Loucy (cell line): ENCODE results near the gene MACF1.

Experiments used
- H2AFZ ChIP-seq: fragments of 200-600 bp; sonication (generic); 2 replicates; pipeline ENCODE4 v1.6.0; 2016; ENCODE audit warnings: antibody characterized with exemption, mild to moderate bottlenecking, low read length, moderate library complexity
- H3F3A ChIP-seq: fragments of 200-600 bp; 2 replicates; pipeline ENCODE4 v1.6.0; 2016; ENCODE audit warnings: antibody characterized with exemption, low read depth, mild to moderate bottlenecking
- H3K27me3 ChIP-seq: fragments of 200-600 bp; sonication (generic); 2 replicates; pipeline ENCODE4 v1.6.1; 2014; ENCODE audit warnings: low read length, mild to moderate bottlenecking; ENCODE audit not compliant: insufficient read depth, poor library complexity, severe bottlenecking
- H3K36me3 ChIP-seq: fragments of 200-600 bp; sonication (generic); 2 replicates; pipeline ENCODE4 v1.6.1; 2016; ENCODE audit warnings: low read length; ENCODE audit not compliant: insufficient read depth
- H3K4me1 ChIP-seq: fragments of 200-600 bp; sonication (generic); 2 replicates; pipeline ENCODE4 v1.5.1; 2014; ENCODE audit warnings: low read length, mild to moderate bottlenecking; ENCODE audit not compliant: insufficient read depth, poor library complexity, severe bottlenecking
- H3K4me2 ChIP-seq: fragments of 200-600 bp; sonication (generic); 2 replicates; pipeline ENCODE4 v1.6.0; 2014; ENCODE audit warnings: antibody characterized with exemption, low read length, low read depth, mild to moderate bottlenecking; ENCODE audit not compliant: poor library complexity, severe bottlenecking
- H3K4me3 ChIP-seq: fragments of 200-600 bp; sonication (generic); 2 replicates; pipeline ENCODE4 v1.5.1; 2014; ENCODE audit warnings: low read length, mild to moderate bottlenecking, mixed read lengths; ENCODE audit not compliant: poor library complexity, severe bottlenecking
- H3K79me2 ChIP-seq: fragments of 200-600 bp; sonication (generic); 2 replicates; pipeline ENCODE4 v1.6.1; 2014; ENCODE audit warnings: low read length; ENCODE audit not compliant: insufficient read depth
- H3K9ac ChIP-seq: fragments of 200-600 bp; sonication (generic); 2 replicates; pipeline ENCODE4 v1.6.0; 2014; ENCODE audit warnings: mild to moderate bottlenecking, low read depth, low read length, moderate library complexity; ENCODE audit not compliant: poor library complexity, severe bottlenecking
- H3K9me2 ChIP-seq: fragments of 200-600 bp; sonication (generic); replicated peaks from 2 replicates; pipeline ENCODE4 v1.6.1; 2016; ENCODE audit warnings: low read depth, low read length, mixed read lengths
- H3K9me3 ChIP-seq: fragments of 200-600 bp; sonication (generic); 2 replicates; pipeline ENCODE4 v1.6.1; 2014; ENCODE audit warnings: mild to moderate bottlenecking, antibody characterized with exemption, low read length, low read depth; ENCODE audit not compliant: insufficient read depth
- H4K20me1 ChIP-seq: fragments of 200-600 bp; sonication (generic); 2 replicates; pipeline ENCODE4 v1.6.0; 2014; ENCODE audit warnings: antibody characterized with exemption, low read length, mild to moderate bottlenecking; ENCODE audit not compliant: insufficient read depth, poor library complexity, severe bottlenecking
- CTCF ChIP-seq: fragments of 200-600 bp; sonication (generic); conservative IDR thresholded peaks from 2 replicates; pipeline ENCODE4 v1.5.1; 2014; ENCODE audit warnings: mild to moderate bottlenecking, antibody characterized with exemption, low read length
- EZH2phosphoT487 ChIP-seq: fragments of 200-600 bp; IDR thresholded peaks from 2 replicates; pipeline ENCODE4 v1.6.1; 2018; ENCODE audit warnings: antibody characterized with exemption, mild to moderate bottlenecking, moderate library complexity, borderline replicate concordance

MACF1 gene

GRCh38 chr1:39522661-39523567, 318.4 kb downstream of the MACF1 start:
- no peak for TF ChIP-seq EZH2phosphoT487
- no peak for TF ChIP-seq CTCF
- Histone ChIP-seq H3K27me3 (no peaks in the 10 kb centered on the region), H3K4me3 (no peak overlapping the region), H3K9ac (no peak overlapping the region), H3F3A (no peaks in the 10 kb centered on the region), H3K9me3 (no peaks in the 10 kb centered on the region), H3K4me2 (no peak overlapping the region), H2AFZ (no peak overlapping the region), H4K20me1 (no peaks in the 10 kb centered on the region), H3K9me2 (no peaks in the 10 kb centered on the region), H3K36me3 (no peaks in the 10 kb centered on the region), H3K79me2 (no peaks in the 10 kb centered on the region), H3K4me1 (peaks cover 13% of the 10 kb centered on the region)

DNA sequence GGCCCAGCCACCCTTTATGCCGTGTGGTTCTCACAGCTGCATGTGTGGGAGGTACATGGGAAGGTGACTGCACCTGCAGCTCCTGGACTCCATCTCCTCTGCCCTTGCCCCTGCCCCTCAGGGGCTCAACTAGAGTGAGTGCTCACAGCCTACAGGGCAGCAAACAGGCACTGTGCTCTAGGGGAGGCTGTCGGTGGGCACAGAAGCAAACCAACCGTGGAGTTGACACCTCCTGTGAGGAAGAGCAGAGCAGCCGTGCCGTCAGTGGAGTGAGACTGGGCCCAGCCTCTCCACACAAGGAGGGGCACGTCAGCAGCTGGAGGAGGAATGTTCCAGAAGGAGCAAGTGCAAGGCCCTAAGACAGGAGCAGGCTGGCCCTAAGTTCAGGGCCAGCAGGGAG, 319.7 kb downstream of the MACF1 start:
- Histone ChIP-seq H3K27me3 (no peaks in the 10 kb centered on the region), H3K79me2 (no peaks in the 10 kb centered on the region), H3K4me2 (no peak overlapping the region), H3K9me2 (no peaks in the 10 kb centered on the region), H3K9ac (no peak overlapping the region), H2AFZ (no peak overlapping the region), H3K36me3 (no peaks in the 10 kb centered on the region), H3K4me1 (peaks cover 13% of the 10 kb centered on the region), H3F3A (no peaks in the 10 kb centered on the region), H3K9me3 (no peaks in the 10 kb centered on the region), H4K20me1 (no peaks in the 10 kb centered on the region), H3K4me3 (no peak overlapping the region)
- TF ChIP-seq EZH2phosphoT487 (no peak), CTCF (no peak)

- no peaks in the 10 kb centered on the region for H3K9me3 ChIP-seq
- no peak for TF ChIP-seq CTCF
- TF ChIP-seq EZH2phosphoT487, result no peak
- H3K4me2 ChIP-seq, result no peak overlapping the region
- H4K20me1 ChIP-seq, result no peaks in the 10 kb centered on the region
- no peaks in the 10 kb centered on the region for H3K36me3 ChIP-seq
- H3K9me2 ChIP-seq, result no peaks in the 10 kb centered on the region
- H2AFZ ChIP-seq, result no peak overlapping the region
- no peak overlapping the region for H3K9ac ChIP-seq
- no peaks in the 10 kb centered on the region for H3K79me2 ChIP-seq
- no peak overlapping the region for H3K4me3 ChIP-seq
- no peaks in the 10 kb centered on the region for H3K27me3 ChIP-seq
- no peaks in the 10 kb centered on the region for H3F3A ChIP-seq
- peaks cover 13% of the 10 kb centered on the region for H3K4me1 ChIP-seq
Measured at GRCh38 chr1:39524591-39525365, 320.3 kb downstream of the MACF1 start.
